GM18502 (cell line): ENCODE measurements around the gene LLGL1.

Source experiments
- ATAC-seq: cut with Tn5 transposase; IDR thresholded peaks from one replicate; pipeline ENCODE4 v1.9.1; 2021; ENCODE audit warnings: mild to moderate bottlenecking; ENCODE audit not compliant: unreplicated experiment, poor library complexity

The LLGL1 gene

DNA sequence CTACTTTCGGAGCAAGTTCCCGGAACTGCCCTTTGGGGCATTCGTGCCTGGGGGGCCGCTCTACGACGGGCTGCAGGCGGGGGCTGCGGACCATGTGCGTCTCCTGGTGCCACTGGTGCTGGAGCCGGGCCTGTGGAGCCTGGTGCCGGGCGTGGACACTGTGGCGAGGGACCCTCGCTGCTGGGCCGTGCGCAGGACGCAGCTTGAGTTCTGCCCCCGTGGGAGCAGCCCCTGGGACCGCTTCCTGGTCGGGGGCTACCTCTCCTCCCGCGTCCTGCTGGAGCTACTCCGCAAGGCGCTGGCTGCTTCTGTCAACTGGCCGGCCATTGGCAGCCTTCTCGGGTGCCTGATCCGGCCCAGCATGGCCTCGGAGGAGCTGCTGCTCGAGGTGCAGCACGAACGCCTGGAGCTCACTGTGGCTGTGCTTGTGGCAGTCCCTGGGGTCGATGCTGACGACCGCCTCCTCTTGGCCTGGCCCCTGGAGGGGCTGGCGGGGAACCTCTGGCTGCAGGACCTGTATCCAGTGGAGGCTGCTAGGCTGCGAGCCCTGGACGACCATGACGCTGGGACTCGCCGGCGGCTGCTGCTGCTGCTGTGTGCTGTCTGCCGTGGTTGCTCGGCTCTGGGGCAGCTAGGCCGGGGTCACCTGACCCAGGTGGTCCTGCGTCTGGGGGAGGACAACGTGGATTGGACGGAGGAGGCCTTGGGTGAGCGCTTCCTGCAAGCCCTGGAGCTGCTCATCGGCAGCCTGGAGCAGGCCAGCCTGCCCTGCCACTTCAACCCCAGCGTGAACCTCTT is 38.6 kb downstream of the LLGL1 start:
- ATAC-seq: no peak

DNA sequence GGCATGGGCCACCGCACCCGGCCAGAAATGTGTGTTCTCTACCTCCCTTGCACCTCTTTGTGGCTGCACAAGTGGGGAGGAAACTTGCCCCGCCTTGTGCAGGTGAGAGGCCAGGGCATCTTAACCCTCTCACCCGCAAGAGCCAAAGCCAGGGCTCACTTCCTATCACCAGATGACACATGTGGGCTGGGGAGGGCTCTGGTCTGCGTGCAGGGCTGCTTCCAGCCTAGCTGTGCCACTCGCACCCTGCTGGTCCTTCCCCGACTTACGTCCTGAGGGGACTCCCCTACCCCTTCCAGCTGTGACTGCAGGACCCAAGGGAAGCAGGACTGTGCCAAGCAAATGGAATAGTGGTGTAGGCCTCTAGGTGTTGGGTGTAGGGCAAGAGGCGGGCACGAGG is 41.9 kb downstream of the LLGL1 start:
- no peak for ATAC-seq

DNA sequence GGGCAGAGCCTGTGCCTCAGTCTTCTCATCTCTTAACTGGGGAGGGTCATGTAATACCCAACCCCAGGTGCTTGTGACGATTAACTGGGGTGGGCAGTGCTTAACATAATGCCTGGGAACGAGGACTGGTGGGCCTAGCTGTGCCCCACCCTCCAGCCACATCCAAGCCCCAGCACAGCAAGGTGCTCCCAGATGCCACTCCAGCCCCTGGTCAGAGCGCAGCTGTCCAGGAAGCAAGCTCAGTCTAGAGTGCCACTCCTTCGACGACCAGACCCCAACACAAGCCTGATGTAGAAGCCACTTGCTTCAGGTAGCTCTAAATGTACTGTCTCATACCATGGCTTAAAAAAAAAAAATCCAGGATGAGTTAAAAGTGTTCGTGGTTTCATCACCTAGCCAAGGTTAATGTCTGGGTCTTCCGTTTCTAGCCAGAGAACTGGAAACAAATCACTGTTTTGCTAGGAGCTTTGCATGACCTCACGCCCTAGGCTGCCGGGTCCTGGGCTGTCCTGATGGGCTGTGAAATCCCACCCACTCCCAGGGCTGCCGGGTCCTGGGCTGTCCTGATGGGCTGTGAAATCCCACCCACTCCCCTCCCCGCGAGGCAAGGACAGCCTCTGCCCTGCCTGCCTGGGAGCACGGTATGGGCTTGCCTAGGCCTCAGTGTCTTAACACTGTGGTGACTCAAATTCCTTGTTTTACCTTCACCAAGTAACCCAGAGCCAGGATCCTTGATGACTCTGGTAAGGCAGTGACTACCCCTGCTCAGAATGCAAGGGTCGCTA is 42.7 kb downstream of the LLGL1 start:
- ATAC-seq: no peak

DNA sequence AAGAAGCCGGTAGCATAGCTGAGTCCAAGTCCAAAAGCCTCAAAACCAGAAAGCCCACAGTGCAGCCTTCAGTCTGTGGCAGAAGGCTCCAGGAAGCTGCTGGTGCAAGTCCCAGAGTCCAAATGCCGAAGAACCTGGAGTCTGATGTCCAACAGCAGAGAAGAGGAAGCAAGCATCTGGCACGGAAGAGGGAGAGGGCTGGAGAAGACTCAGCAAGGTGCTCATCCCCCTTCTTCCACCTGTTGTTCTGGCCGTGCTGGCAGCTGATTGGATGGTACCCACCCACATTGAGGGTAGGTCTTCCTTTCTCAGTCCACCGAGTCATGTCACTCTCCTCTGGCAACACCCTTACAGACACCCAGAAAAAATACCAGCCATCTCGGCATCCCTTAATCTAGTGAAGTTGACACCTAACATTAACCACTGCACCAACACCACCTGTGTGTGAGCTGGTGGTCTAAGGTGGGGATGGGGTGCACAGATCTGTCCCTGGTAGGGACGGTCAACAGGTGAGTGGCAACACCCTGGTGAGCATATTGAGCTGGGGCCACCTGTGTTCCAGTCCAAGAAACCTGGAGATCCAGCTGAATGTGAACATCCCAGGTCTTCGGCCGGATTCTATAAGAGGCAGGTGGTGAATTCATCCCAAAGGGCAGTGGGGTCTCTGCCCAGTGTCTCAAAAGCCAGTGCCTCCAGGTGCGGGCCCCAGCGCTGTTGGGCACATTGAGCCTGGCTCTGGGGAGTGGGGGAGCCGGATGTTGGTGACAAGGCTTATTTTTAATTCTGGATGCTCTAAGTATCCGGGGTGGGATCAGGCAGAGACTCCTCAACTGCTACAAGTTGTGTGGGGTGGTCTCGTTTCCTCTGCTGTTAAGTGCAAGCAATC is 44.9 kb downstream of the LLGL1 start:
- ATAC-seq: no peak

DNA sequence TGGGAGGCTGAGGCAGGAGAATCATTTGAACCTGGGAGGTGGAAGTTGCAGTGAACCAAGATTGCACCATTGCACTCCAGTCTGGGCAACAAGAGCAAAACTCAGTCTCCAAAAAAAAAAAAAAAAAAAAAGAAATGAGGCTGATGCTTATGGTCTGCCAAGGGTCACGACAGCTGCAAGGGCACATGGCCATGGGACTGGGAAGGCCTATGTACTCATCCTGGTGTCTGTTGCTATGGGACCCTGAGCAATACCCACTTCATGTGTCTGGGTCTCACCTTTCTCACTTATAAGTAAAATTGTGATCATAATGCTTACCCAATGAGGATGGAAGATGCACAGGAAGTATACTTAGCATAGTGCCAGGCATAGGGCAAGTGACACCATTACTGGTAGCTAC is 51.6 kb downstream of the LLGL1 start:
- ATAC-seq: no peak

DNA sequence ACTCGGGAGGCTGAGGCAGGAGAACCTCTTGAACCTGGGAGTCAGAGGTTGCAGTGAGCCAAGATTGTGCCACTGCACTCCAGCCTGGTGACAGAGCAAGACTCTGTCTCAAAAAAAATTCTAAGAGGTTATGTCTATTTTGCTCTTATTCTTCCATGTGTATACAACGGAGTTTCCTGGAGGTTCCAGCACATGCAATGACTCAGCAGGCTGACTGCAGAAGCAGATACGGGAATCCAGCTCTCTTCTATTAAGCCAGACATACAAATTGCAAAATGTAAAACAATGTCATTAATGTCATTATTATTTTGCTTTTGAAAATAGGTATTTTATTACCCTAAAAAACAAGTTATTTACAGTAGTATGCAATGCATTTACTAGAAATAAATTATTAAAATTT is 53.4 kb downstream of the LLGL1 start:
- no peak for ATAC-seq

DNA sequence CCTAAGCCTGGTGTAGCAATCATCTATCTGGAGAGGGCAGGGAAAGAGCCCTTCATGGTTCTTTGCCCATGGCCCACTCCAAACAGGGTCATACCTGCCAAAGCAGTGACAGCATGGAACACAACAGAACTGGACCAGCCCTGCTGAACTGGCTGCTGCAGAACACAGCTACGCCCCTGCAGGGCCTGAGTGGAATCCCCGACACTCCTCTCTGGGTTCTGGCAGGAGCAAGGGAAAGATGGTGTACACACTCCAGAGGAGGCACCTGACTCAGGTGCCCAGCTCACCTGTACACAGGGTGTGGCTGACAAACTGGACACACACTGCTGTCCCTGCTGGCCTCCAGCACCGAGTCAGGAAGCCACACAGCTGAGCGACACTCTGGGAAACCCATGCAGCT is 54.8 kb downstream of the LLGL1 start:
- no peak for ATAC-seq

DNA sequence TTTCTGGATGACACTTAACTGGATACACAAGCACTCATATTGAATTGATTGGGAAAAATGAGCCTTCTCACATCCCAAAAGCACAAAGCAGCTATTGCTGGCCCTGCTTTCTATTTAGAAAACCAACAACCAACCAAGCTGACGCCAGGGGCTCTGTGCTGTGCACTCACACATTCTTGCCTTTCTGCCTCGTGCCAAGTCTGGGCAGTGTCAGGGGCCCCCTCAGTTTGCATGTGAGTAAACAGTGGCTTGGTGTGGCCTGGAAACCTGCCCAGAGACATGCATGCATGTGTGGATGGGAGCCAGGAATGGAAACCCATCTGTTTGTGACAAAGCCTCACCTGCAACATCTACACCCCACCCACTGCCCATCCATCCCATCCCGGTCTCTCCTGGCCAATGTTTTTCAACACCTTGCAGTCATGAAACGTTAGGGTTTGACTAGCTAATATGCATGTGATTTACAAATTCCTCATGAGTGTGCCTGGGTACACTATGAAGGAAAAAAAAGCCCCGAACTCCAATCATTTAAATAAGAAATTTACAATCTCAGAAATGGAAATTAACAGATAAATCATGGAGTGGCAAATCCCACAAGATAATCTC is 55.4 kb downstream of the LLGL1 start:
- ATAC-seq: no peak

DNA sequence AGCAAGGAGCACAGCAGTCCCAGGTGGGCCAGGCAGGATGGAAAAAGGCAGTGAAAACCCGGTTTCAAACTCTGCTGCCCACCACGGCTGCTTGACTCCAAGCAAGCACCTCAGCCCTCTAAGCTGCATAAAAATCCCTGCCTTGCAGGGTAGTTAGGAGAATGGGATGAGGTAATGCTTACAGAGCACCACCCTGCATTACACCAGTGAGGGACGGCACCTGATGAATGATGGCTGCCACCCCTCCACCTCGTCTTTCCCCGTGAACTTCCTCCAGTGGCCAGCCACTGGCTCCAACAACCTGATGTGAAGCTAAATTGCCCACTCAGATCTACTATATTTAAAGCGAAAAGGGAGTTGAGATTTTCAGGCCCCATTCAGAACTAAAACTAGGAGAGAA is 56.4 kb downstream of the LLGL1 start:
- ATAC-seq: no peak

DNA sequence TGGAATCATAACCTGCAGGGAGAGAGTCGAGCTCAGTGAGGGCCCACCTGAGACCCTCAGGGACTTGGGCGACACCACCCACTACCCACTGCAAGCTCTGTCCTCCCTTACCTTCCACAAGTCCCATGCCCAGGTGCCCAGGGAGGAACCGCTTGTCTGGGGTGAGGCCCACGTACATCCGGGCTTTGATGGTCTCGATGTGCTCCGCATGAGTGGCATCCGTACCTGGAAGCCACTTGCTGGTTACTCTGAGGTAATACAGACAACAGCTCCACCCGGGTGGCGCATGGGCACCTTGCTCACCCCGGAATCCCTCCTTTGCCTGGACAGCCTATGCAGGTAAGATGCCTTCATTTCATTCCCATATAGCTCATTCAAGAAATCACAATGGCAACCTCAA is 59.9 kb downstream of the LLGL1 start:
- ATAC-seq: no peak

DNA sequence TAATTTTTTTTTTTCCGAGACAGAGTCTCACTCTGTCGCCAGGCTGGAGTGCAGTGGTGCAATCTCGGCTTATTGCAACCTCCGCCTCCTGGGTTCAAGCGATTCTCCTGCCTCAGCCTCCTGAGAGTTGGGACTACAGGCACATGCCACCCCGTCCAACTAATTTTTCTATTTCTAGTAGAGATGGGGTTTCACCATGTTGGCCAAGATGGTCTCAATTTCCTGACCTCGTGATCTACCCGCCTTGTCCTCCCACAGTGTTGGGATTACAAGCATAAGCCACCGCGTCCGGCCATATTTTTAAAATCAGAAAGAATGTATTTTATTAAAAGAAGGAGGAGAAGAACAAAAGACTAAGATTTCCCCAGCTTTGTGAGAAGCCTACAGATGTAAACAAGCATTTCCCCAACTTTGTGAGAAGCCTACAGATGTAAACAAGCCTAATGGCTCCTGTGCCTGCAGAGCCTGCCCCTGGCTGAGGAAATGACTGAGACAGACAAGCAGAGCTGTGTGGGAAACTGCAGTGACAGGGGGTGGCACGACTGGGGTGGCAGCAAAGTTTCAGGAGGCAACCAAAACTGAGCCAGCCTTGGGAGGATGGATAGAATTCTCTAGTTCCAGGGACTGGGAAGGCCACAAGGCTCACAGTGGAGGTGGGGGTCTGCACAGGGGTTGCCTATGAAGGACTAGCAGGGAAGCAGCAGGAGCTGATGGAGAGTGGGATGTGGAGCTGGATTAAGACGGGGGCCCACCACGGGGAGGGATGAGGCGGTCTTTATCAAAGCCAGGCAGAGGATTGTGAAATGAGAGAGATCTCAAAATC is 66.5 kb downstream of the LLGL1 start:
- no peak for ATAC-seq
